Left lung (tissue), 10 donors: ENCODE measurements around the gene NID1. TPM values are rescaled to one million over a fixed set of nuclear protein-coding genes. Genes with fewer than 3 reads are reported as not detected.

Source experiments
- ATAC-seq: fragments of 200-7000 bp; cut with Tn5 transposase; one replicate; pipeline ENCODE4 v1.9.1; 2020; ENCODE audit warnings: moderate library complexity
- DNase-seq, 4 donors: peaks; one replicate each; pipeline ENCODE4 v3.0.0-alpha.2; 2013 to 2020
- H3K27ac ChIP-seq, 2 donors: fragments of 200-600 bp; sonication (generic) in 1 of 2; one replicate each; pipeline versions ENCODE4 v1.5.0 to v1.8.0; 2020 to 2021
- H3K27me3 ChIP-seq, 2 donors: fragments of 200-600 bp; sonication (generic) in 1 of 2; one replicate each; pipeline versions ENCODE4 v1.5.0 to v1.8.0; 2020 to 2021
- H3K36me3 ChIP-seq, 2 donors: fragments of 200-600 bp; sonication (generic) in 1 of 2; one replicate each; pipeline versions ENCODE4 v1.5.0 to v1.8.0; 2020 to 2021
- H3K4me1 ChIP-seq, 2 donors: fragments of 200-600 bp; one replicate each; pipeline ENCODE4 v1.8.0; 2021
- H3K4me3 ChIP-seq, 2 donors: fragments of 200-600 bp; sonication (generic) in 1 of 2; one replicate each; pipeline versions ENCODE4 v1.5.0 to v1.8.0; 2020 to 2021; ENCODE audit warnings: mild to moderate bottlenecking in 1 of 2
- H3K9me3 ChIP-seq, 2 donors: fragments of 200-600 bp; sonication (generic) in 1 of 2; one replicate each; pipeline versions ENCODE4 v1.5.0 to v1.8.0; 2020 to 2021
- CTCF ChIP-seq, 2 donors: fragments of 200-600 bp; sonication (generic) in 1 of 2; IDR thresholded peaks; one replicate each; pipeline versions ENCODE4 v1.5.0 to v1.8.0; 2021; ENCODE audit warnings: antibody characterized with exemption in 2 of 2
- intact Hi-C, 2 donors: fragments of 100-400 bp; cut with DNase I; formaldehyde crosslinking; loops; one replicate each; pipeline versions ENCODE4 v1.11.2 to v1.14.2; 2022
- polyA plus RNA-seq, 6 donors: library from polyadenylated mRNA; unstranded; fragments of 120-200 nt; gene quantifications; one replicate each; pipeline ENCODE4 v1.2.1, GENCODE V29; 2013; ENCODE audit not compliant: insufficient read length in 6 of 6
- total RNA-seq, 2 donors: library from RNA; stranded (reverse); fragmentation: NEBNext Ultra II Directional; extraction: Animal tissue kit (Norgen Biotek cat#: 25700); gene quantifications; one replicate each; pipeline ENCODE4 v1.2.1, GENCODE V29; 2021
- donor health status: DM: no; HTN: yes; CAD: no.
- donor health status: DM: no; HTN: no; CAD: no.

NID1 gene
- total and polyA plus RNA-seq, 8 donors: 55.4 to 233 (median 218) TPM

DNA sequence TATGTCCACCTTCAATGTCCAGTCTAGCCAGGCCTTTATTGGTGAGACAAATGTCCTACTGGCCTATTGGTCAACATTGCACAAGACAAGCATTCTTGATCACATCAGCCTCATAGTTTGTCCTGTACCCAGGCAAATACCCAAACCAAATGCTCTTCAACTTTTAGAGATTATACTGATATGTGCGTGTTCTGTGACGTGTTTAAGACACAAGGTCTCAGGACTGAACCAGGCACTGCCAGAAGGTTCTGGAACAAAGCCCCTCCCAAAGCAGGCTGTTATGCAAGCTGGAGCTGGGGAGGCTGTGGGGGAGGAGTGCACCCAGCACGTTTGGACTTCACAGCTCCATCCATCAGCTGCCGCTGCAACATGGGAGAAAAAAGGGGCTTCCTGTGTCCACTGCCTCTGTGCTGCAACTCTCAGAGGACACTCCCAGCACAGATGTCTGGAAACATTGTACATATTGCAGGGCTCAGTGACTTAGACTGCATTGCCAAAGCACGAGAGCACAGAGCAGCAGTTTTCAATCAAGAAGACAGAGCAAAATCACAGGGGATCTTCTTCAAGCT, 45.9 kb downstream of the NID1 start:
- DNase-seq (peak in 2 of 4 donors; percentile 62 to 81), ATAC-seq (peak; percentile 57)
- no peaks in the 10 kb centered on the region for H3K9me3 ChIP-seq
- no peaks in the 10 kb centered on the region for H3K4me1 ChIP-seq
- peaks cover 0 to 10% of the 10 kb centered on the region in 2 donors for H3K36me3 ChIP-seq
- peak overlapping the region in 1 of 2 donors; percentile 49 for H3K27ac ChIP-seq
- intact Hi-C loops: no loop called here
- no peaks in the 10 kb centered on the region for H3K27me3 ChIP-seq
- TF ChIP-seq CTCF (IDR thresholded peaks at IDR 0.05): no peak
- no peak overlapping the region for H3K4me3 ChIP-seq

DNA sequence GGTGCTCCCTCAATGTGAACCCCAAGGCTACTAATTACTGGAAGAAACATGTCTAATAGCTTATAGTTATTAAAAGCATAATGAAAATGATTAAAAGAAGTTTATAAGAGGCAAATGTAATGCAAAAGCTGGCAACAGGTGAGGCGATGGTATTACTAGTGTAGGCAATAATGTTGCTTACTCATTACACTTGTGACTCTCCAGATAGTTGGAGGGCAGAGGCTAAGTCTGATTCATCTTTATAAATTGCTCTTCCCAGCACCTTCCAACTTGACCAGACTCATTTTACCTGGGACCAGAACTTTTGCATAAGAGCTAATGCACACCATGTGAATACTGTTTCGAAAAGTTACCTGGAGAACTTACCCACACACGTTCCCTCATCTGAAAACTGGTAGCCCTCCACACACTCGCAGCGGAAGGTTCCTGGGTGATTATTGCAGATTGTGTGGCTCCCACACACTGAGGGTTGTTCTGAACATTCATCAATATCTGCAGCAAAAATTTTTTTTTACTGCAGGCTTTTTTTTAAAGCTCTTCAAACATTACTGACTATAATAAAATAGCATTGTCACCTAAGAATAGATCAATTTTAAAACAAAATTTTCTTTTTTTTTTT, 48.0 kb downstream of the NID1 start:
- no peaks in the 10 kb centered on the region for H3K27me3 ChIP-seq
- no peaks in the 10 kb centered on the region for H3K9me3 ChIP-seq
- DNase-seq: no peak
- no peak for TF ChIP-seq CTCF (IDR thresholded peaks at IDR 0.05)
- H3K4me1 ChIP-seq: no peaks in the 10 kb centered on the region
- peak; percentile 31 for ATAC-seq
- intact Hi-C loops: no loop called here
- no peak overlapping the region for H3K4me3 ChIP-seq
- H3K27ac ChIP-seq: no peak overlapping the region
- no peaks in the 10 kb centered on the region for H3K36me3 ChIP-seq

- no peak for TF ChIP-seq CTCF (IDR thresholded peaks at IDR 0.05)
- Histone ChIP-seq H3K27ac (no peak overlapping the region), H3K36me3 (no peaks in the 10 kb centered on the region), H3K4me3 (no peak overlapping the region), H3K9me3 (no peaks in the 10 kb centered on the region), H3K4me1 (no peaks in the 10 kb centered on the region), H3K27me3 (no peaks in the 10 kb centered on the region)
- ATAC-seq: no peak
- DNase-seq: no peak
- intact Hi-C loops: no loop called here
Measured at GRCh38 chr1:236016083-236016482, 48.8 kb downstream of the NID1 start.

GRCh38 chr1:236015539-236015938, 49.4 kb downstream of the NID1 start:
- H3K27me3 ChIP-seq: no peaks in the 10 kb centered on the region
- ATAC-seq (no peak), DNase-seq (no peak)
- no peak for TF ChIP-seq CTCF (IDR thresholded peaks at IDR 0.05)
- H3K36me3 ChIP-seq: no peaks in the 10 kb centered on the region
- H3K27ac ChIP-seq: no peak overlapping the region
- intact Hi-C loops: no loop called here
- H3K4me1 ChIP-seq: no peaks in the 10 kb centered on the region
- H3K9me3 ChIP-seq: no peaks in the 10 kb centered on the region
- no peak overlapping the region for H3K4me3 ChIP-seq

- H3K36me3 ChIP-seq: no peaks in the 10 kb centered on the region
- no peaks in the 10 kb centered on the region for H3K9me3 ChIP-seq
- no peaks in the 10 kb centered on the region for H3K4me1 ChIP-seq
- intact Hi-C loops: no loop called here
- H3K4me3 ChIP-seq: no peak overlapping the region
- no peak for TF ChIP-seq CTCF (IDR thresholded peaks at IDR 0.05)
- DNase-seq: no peak
- no peak overlapping the region for H3K27ac ChIP-seq
- no peak for ATAC-seq
- no peaks in the 10 kb centered on the region for H3K27me3 ChIP-seq
Measured at GRCh38 chr1:236013330-236013729, 51.6 kb downstream of the NID1 start.
